BLaER1 (cell line): ENCODE measurements around the gene PHF20.
"Not testable (repeated sequence)": the region's sequence is repeated elsewhere in the genome, so short reads cannot be mapped to it uniquely, and the experiment has no call there.

Source experiments
- H3K27ac ChIP-seq: shearing (Covaris generic); formaldehyde crosslinking; 2 replicates; pipeline ENCODE4 v1.8.1; 2022
- H3K27me3 ChIP-seq: shearing (Covaris generic); formaldehyde crosslinking; 2 replicates; pipeline ENCODE4 v1.8.1; 2022
- H3K36me3 ChIP-seq: shearing (Covaris generic); formaldehyde crosslinking; 2 replicates; pipeline ENCODE4 v1.8.1; 2022
- H3K4me1 ChIP-seq: shearing (Covaris generic); formaldehyde crosslinking; 2 replicates; pipeline ENCODE4 v1.8.1; 2022
- H3K4me2 ChIP-seq: shearing (Covaris generic); formaldehyde crosslinking; 2 replicates; pipeline ENCODE4 v1.8.1; 2022
- H3K4me3 ChIP-seq: shearing (Covaris generic); formaldehyde crosslinking; 2 replicates; pipeline ENCODE4 v1.8.1; 2022
- H3K9ac ChIP-seq: shearing (Covaris generic); formaldehyde crosslinking; 2 replicates; pipeline ENCODE4 v1.8.1; 2022
- H3K9me3 ChIP-seq: shearing (Covaris generic); formaldehyde crosslinking; 2 replicates; pipeline ENCODE4 v1.8.1; 2022
- H4K20me1 ChIP-seq: shearing (Covaris generic); formaldehyde crosslinking; 2 replicates; pipeline ENCODE4 v1.8.1; 2022
- Cebpa-rat ChIP-seq: shearing (Covaris generic); IDR thresholded peaks from 2 replicates; pipeline ENCODE4 v1.8.1; 2022

PHF20 gene

GRCh38 chr20:35877611-35878010 is 105.8 kb downstream of the PHF20 start:
- Histone ChIP-seq H3K9me3 (no peaks in the 10 kb centered on the region), H3K4me3 (no peak overlapping the region), H4K20me1 (0 out of 2 replicates have a peak, but pooled peaks cover under 1% of the 10 kb centered on the region), H3K9ac (no peak overlapping the region), H3K36me3 (peaks cover 59% of the 10 kb centered on the region), H3K27ac (no peak overlapping the region), H3K4me2 (no peak overlapping the region), H3K4me1 (no peaks in the 10 kb centered on the region), H3K27me3 (no peaks in the 10 kb centered on the region)
- no peak for TF ChIP-seq Cebpa-rat

GRCh38 chr20:35878113-35878625 is 106.4 kb downstream of the PHF20 start:
- Histone ChIP-seq H3K27ac (no peak overlapping the region), H3K4me2 (no peak overlapping the region), H3K27me3 (no peaks in the 10 kb centered on the region), H3K4me1 (no peaks in the 10 kb centered on the region), H3K9me3 (no peaks in the 10 kb centered on the region), H3K9ac (no peak overlapping the region), H3K4me3 (no peak overlapping the region), H4K20me1 (peaks cover 6% of the 10 kb centered on the region; the same call in 1 of the 2 replicates), H3K36me3 (peaks cover 59% of the 10 kb centered on the region)
- TF ChIP-seq Cebpa-rat: no peak

GRCh38 chr20:35881676-35882075 is 109.9 kb downstream of the PHF20 start:
- TF ChIP-seq Cebpa-rat: no peak
- Histone ChIP-seq H3K9ac (no peak overlapping the region), H4K20me1 (peaks cover 18% of the 10 kb centered on the region; the same call in 1 of the 2 replicates), H3K4me2 (no peak overlapping the region), H3K27ac (no peak overlapping the region), H3K4me3 (no peak overlapping the region), H3K9me3 (no peaks in the 10 kb centered on the region), H3K4me1 (no peaks in the 10 kb centered on the region), H3K27me3 (no peaks in the 10 kb centered on the region), H3K36me3 (peaks cover 42% of the 10 kb centered on the region)

- not testable (repeated sequence) for H3K9me3 ChIP-seq, H3K27me3 ChIP-seq, H3K9ac ChIP-seq, H3K4me2 ChIP-seq, H3K27ac ChIP-seq, H3K4me1 ChIP-seq, H3K4me3 ChIP-seq
- Histone ChIP-seq H4K20me1 (peaks cover 18% of the 10 kb centered on the region; the same call in 1 of the 2 replicates), H3K36me3 (peaks cover 51% of the 10 kb centered on the region)
Observed at GRCh38 chr20:35882427-35883161, 110.8 kb downstream of the PHF20 start.

GRCh38 chr20:35883336-35883777 is 111.5 kb downstream of the PHF20 start:
- no peak for TF ChIP-seq Cebpa-rat
- Histone ChIP-seq H3K9me3 (no peaks in the 10 kb centered on the region), H3K4me2 (no peak overlapping the region)

GRCh38 chr20:35883778-35884540 is 112.1 kb downstream of the PHF20 start:
- no peak overlapping the region for H3K27ac ChIP-seq
- no peak for TF ChIP-seq Cebpa-rat
- H3K36me3 ChIP-seq: peaks cover 41% of the 10 kb centered on the region
- H3K4me1 ChIP-seq: no peaks in the 10 kb centered on the region
- peaks cover 18% of the 10 kb centered on the region; the same call in 1 of the 2 replicates for H4K20me1 ChIP-seq
- no peaks in the 10 kb centered on the region for H3K9me3 ChIP-seq
- no peak overlapping the region for H3K4me2 ChIP-seq
- H3K4me3 ChIP-seq: no peak overlapping the region
- no peak overlapping the region for H3K9ac ChIP-seq
- no peaks in the 10 kb centered on the region for H3K27me3 ChIP-seq

More at GRCh38 chr20:35883336-35883777, 111.5 kb downstream of the PHF20 start:
- peaks cover 18% of the 10 kb centered on the region; the same call in 1 of the 2 replicates for H4K20me1 ChIP-seq
- H3K36me3 ChIP-seq: peaks cover 47% of the 10 kb centered on the region
- H3K9ac ChIP-seq: no peak overlapping the region
- no peak overlapping the region for H3K27ac ChIP-seq
- no peak overlapping the region for H3K4me3 ChIP-seq
- no peaks in the 10 kb centered on the region for H3K27me3 ChIP-seq
- no peaks in the 10 kb centered on the region for H3K4me1 ChIP-seq

GRCh38 chr20:35884541-35884865 is 112.7 kb downstream of the PHF20 start:
- Histone ChIP-seq H3K4me3 (no peak overlapping the region), H3K36me3 (peaks cover 45% of the 10 kb centered on the region), H3K27me3 (no peaks in the 10 kb centered on the region), H3K4me1 (no peaks in the 10 kb centered on the region), H3K4me2 (no peak overlapping the region), H3K9me3 (no peaks in the 10 kb centered on the region), H4K20me1 (peaks cover 18% of the 10 kb centered on the region; the same call in 1 of the 2 replicates), H3K27ac (no peak overlapping the region), H3K9ac (no peak overlapping the region)
- no peak for TF ChIP-seq Cebpa-rat

GRCh38 chr20:35885212-35885611 is 113.4 kb downstream of the PHF20 start:
- H3K27me3 ChIP-seq: no peaks in the 10 kb centered on the region
- TF ChIP-seq Cebpa-rat: no peak
- H3K9me3 ChIP-seq: no peaks in the 10 kb centered on the region
- H3K4me3 ChIP-seq: no peak overlapping the region
- peaks cover 18% of the 10 kb centered on the region; the same call in 1 of the 2 replicates for H4K20me1 ChIP-seq
- no peak overlapping the region for H3K27ac ChIP-seq
- H3K4me2 ChIP-seq: no peak overlapping the region
- H3K4me1 ChIP-seq: no peaks in the 10 kb centered on the region
- peaks cover 48% of the 10 kb centered on the region for H3K36me3 ChIP-seq
- H3K9ac ChIP-seq: no peak overlapping the region

- H4K20me1 ChIP-seq: peaks cover 18% of the 10 kb centered on the region; the same call in 1 of the 2 replicates
- no peak overlapping the region for H3K4me2 ChIP-seq
- no peak overlapping the region for H3K9ac ChIP-seq
- H3K27me3 ChIP-seq: no peaks in the 10 kb centered on the region
- peaks cover 55% of the 10 kb centered on the region for H3K36me3 ChIP-seq
- no peaks in the 10 kb centered on the region for H3K4me1 ChIP-seq
- no peak overlapping the region for H3K27ac ChIP-seq
- no peaks in the 10 kb centered on the region for H3K9me3 ChIP-seq
- TF ChIP-seq Cebpa-rat: no peak
- H3K4me3 ChIP-seq: no peak overlapping the region
Observed at GRCh38 chr20:35886537-35886936, 114.7 kb downstream of the PHF20 start.
